Ovary (tissue), 9 donors: Measurements from ENCODE around the gene PBX1. TPM values are rescaled to one million over a fixed set of nuclear protein-coding genes. Genes with fewer than 3 reads are reported as not detected.

Experiments
- DNase-seq, 5 donors: peaks; one replicate each; pipeline ENCODE4 v3.0.0-alpha.2; 2019 to 2020
- H3K27ac ChIP-seq, 2 donors: fragments of 200-600 bp; one replicate each; pipeline versions ENCODE4 v1.5.1 to v1.8.0; 2019 to 2022
- H3K27me3 ChIP-seq: fragments of 200-600 bp; one replicate; pipeline ENCODE4 v1.8.0; 2022
- H3K36me3 ChIP-seq: fragments of 200-600 bp; sonication (generic); one replicate; pipeline ENCODE4 v1.5.1; 2019
- H3K4me1 ChIP-seq: one replicate; pipeline ENCODE4 v1.8.1; 2013; ENCODE audit warnings: mild to moderate bottlenecking, moderate library complexity; ENCODE audit not compliant: insufficient read depth
- H3K4me3 ChIP-seq: fragments of 200-600 bp; sonication (generic); one replicate; pipeline ENCODE4 v1.5.1; 2017
- H3K9me3 ChIP-seq, 2 donors: fragments of 200-600 bp in 1 of 2; sonication (generic) in 1 of 2; one replicate each; pipeline versions ENCODE4 v1.5.1 to v1.8.1; 2013 to 2019; ENCODE audit warnings: mild to moderate bottlenecking in 1 of 2, moderate library complexity in 1 of 2
- EP300 ChIP-seq: sonication (generic); formaldehyde crosslinking; IDR thresholded peaks from one replicate; pipeline ENCODE4 v1.6.1; 2017; ENCODE audit warnings: antibody characterized with exemption
- POLR2A ChIP-seq: fragments of 450-650 bp; IDR thresholded peaks from one replicate; pipeline ENCODE4 v1.6.1; 2017; ENCODE audit warnings: antibody characterized with exemption, mild to moderate bottlenecking, moderate library complexity
- WGBS, 3 donors: extraction: QIAGEN DNeasy Blood & Tissue Kit in 1 of 3; methylation state at CpG; one replicate each; pipeline versions ENCODE4 v1.1.5 to v1.1.7; 2013 to 2017; 5-methylcytosine and 5-hydroxymethylcytosine counted together
- intact Hi-C, 4 donors: fragments of 100-400 bp; cut with DNase I; formaldehyde crosslinking; loops; one replicate each; pipeline versions ENCODE4 v1.11.0 to v1.15.1; 2022 to 2023
- polyA plus RNA-seq, 2 donors: library from polyadenylated mRNA; stranded (reverse); fragments of 200-250 nt in 1 of 2; fragments of 350-450 nt in 1 of 2; fragmentation: Illumina TruSeq in 1 of 2; extraction: RNeasy Lipid Tissue Mini Kit (QIAGEN cat#74804) in 1 of 2; gene quantifications; one replicate each; pipeline ENCODE4 v1.2.3, GENCODE V29; 2013 to 2014
- total RNA-seq, 7 donors: library from RNA; depleted of rRNA in 2 of 7; stranded (reverse); fragments of >200 nt in 2 of 7; fragmentation: NEBNext Ultra II Directional in 3 of 7; extraction: Animal tissue kit (Norgen Biotek cat#: 25700) in 3 of 7; gene quantifications; one replicate each; pipeline versions ENCODE4 v1.1.0 to v1.2.4, GENCODE V29; 2016 to 2023
- TF ChIP-seq, protein P1 (sequence below), 3 donors: fragments of 450-650 bp in 2 of 3; fragments of 200-600 bp in 1 of 3; IDR thresholded peaks; one replicate each; pipeline versions ENCODE4 v1.5.1 to v1.8.0; 2016 to 2022; ENCODE audit warnings: antibody characterized with exemption in 3 of 3, mild to moderate bottlenecking in 1 of 3
- donor health status: DM: no; HTN: no; CAD: no; lungs with moderate emphysema.
- donor health status: DM: no; HTN: no; CAD: no.
- donor health status: Bipolar disorder and iron deficiency.
- donor health status: DM: yes; HTN: yes; CAD: no.
- donor health status: DM: no; HTN: no; CAD: no.
- donor health status: DM: yes; HTN: yes; CAD: no.

Gene PBX1
- total and polyA plus RNA-seq, 9 donors = 43.7 to 220 (median 142) TPM

- DNase-seq = no peak
- 91 to 96% (median 96%) methylated on average over 3 of the region's 3 CpGs for WGBS, 3 donors
These were observed 12.3 kb downstream of the PBX1 start for GRCh38 chr1:164571333-164571732.

GRCh38 chr1:164575356-164575886, 16.4 kb downstream of the PBX1 start:
- Histone ChIP-seq H3K27ac (no peak overlapping the region), H3K4me1 (peaks cover 13% of the 10 kb centered on the region), H3K9me3 (no peaks in the 10 kb centered on the region), H3K4me3 (peak overlapping the region; percentile 32), H3K36me3 (no peaks in the 10 kb centered on the region), H3K27me3 (no peaks in the 10 kb centered on the region)
- 67 to 81% (median 72%) methylated on average over 5 of the region's 5 CpGs for WGBS, 3 donors
- TF ChIP-seq POLR2A (no peak), EP300 (no peak)
- intact Hi-C loops = no loop called here
- DNase-seq = no peak

More at GRCh38 chr1:164571333-164571732, 12.3 kb downstream of the PBX1 start:
- Histone ChIP-seq H3K36me3 (no peaks in the 10 kb centered on the region), H3K4me3 (no peak overlapping the region), H3K4me1 (peaks cover 14% of the 10 kb centered on the region), H3K27ac (no peak overlapping the region), H3K9me3 (no peaks in the 10 kb centered on the region), H3K27me3 (no peaks in the 10 kb centered on the region)
- intact Hi-C loops = no loop called here
- TF ChIP-seq POLR2A (no peak), EP300 (no peak)
- TF ChIP-seq, protein P1, sequence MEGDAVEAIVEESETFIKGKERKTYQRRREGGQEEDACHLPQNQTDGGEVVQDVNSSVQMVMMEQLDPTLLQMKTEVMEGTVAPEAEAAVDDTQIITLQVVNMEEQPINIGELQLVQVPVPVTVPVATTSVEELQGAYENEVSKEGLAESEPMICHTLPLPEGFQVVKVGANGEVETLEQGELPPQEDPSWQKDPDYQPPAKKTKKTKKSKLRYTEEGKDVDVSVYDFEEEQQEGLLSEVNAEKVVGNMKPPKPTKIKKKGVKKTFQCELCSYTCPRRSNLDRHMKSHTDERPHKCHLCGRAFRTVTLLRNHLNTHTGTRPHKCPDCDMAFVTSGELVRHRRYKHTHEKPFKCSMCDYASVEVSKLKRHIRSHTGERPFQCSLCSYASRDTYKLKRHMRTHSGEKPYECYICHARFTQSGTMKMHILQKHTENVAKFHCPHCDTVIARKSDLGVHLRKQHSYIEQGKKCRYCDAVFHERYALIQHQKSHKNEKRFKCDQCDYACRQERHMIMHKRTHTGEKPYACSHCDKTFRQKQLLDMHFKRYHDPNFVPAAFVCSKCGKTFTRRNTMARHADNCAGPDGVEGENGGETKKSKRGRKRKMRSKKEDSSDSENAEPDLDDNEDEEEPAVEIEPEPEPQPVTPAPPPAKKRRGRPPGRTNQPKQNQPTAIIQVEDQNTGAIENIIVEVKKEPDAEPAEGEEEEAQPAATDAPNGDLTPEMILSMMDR (IDR thresholded peaks at IDR 0.05) = no peak

- no peaks in the 10 kb centered on the region for H3K9me3 ChIP-seq
These were observed 17.6 kb downstream of the PBX1 start for GRCh38 chr1:164576291-164577271.

GRCh38 chr1:164577291-164577690, 18.3 kb downstream of the PBX1 start:
- peak overlapping the region in 1 of 2 donors; percentile 51 for H3K27ac ChIP-seq
- intact Hi-C loops = no loop called here
- 48 to 60% (median 49%) methylated on average over 3 of the region's 3 CpGs for WGBS, 3 donors
- peaks cover 13% of the 10 kb centered on the region for H3K4me1 ChIP-seq
- H3K4me3 ChIP-seq = peak overlapping the region; percentile 32
- no peaks in the 10 kb centered on the region for H3K9me3 ChIP-seq
- no peaks in the 10 kb centered on the region for H3K36me3 ChIP-seq
- H3K27me3 ChIP-seq = no peaks in the 10 kb centered on the region
- TF ChIP-seq EP300 (no peak), POLR2A (no peak)
- TF ChIP-seq, protein P1 (IDR thresholded peaks at IDR 0.05) = no peak
- DNase-seq = no peak

More at GRCh38 chr1:164576291-164577271, 17.6 kb downstream of the PBX1 start:
- 24 to 41% (median 40%) methylated on average over 63 to 66 of the region's 66 CpGs for WGBS, 3 donors
- intact Hi-C loops = no loop called here
- peaks cover 13% of the 10 kb centered on the region for H3K4me1 ChIP-seq
- peak overlapping the region; percentile 32 for H3K4me3 ChIP-seq
- H3K36me3 ChIP-seq = no peaks in the 10 kb centered on the region
- no peak for TF ChIP-seq EP300
- TF ChIP-seq, protein P1 (IDR thresholded peaks at IDR 0.05) = no peak
- H3K27ac ChIP-seq = peak overlapping the region; percentile 55 to 61
- DNase-seq = peak; percentile 33 to 61 (median 47)
- no peaks in the 10 kb centered on the region for H3K27me3 ChIP-seq
